SK-N-MC (cell line): Measurements from ENCODE around the gene RBMX.

Experiments used
- DNase-seq: peaks from one replicate; pipeline ENCODE4 v3.0.0-alpha.2; 2011; ENCODE audit warnings: low read depth, low spot score
- H3K27ac ChIP-seq: fragments of 200-600 bp; sonication (generic); 2 replicates; pipeline ENCODE4 v1.5.1; 2016; ENCODE audit warnings: mixed run types
- H3K36me3 ChIP-seq: fragments of 200-600 bp; sonication (generic); 2 replicates; pipeline ENCODE4 v1.6.1; 2017; ENCODE audit warnings: antibody characterized with exemption, low read length, mixed read lengths; ENCODE audit not compliant: insufficient read depth
- H3K4me3 ChIP-seq: fragments of 200-600 bp; sonication (generic); 2 replicates; pipeline ENCODE4 v1.5.1; 2016
- H3K9ac ChIP-seq: fragments of 200-600 bp; sonication (generic); 2 replicates; pipeline ENCODE4 v1.8.0; 2017; ENCODE audit warnings: mixed run types, mixed read lengths; ENCODE audit not compliant: insufficient read length
- H3K9me3 ChIP-seq: fragments of 200-600 bp; sonication (generic); 2 replicates; pipeline ENCODE4 v1.6.1; 2017; ENCODE audit warnings: low read depth, mild to moderate bottlenecking, antibody characterized with exemption, low read length, moderate library complexity, mixed read lengths
- EZH2 ChIP-seq: fragments of 200-600 bp; sonication (generic); IDR thresholded peaks from one replicate; pipeline ENCODE4 v1.6.1; 2017; ENCODE audit warnings: antibody characterized with exemption
- FOXP2 ChIP-seq: optimal IDR thresholded peaks from 2 replicates; pipeline ENCODE3; 2011; ENCODE audit warnings: mild to moderate bottlenecking, moderate library complexity; ENCODE audit not compliant: insufficient read depth; ENCODE audit errors: extremely low read length, control extremely low read depth
- POLR2AphosphoS5 ChIP-seq: IDR thresholded peaks from 2 replicates; pipeline ENCODE4 v1.6.1; 2012; ENCODE audit warnings: mild to moderate bottlenecking, low read depth, low read length, borderline replicate concordance

The RBMX gene

GRCh38 chrX:136829413-136829812 is 51.1 kb downstream of the RBMX start:
- H3K9ac ChIP-seq: no peak overlapping the region
- DNase-seq: no peak
- H3K9me3 ChIP-seq: no peaks in the 10 kb centered on the region
- H3K36me3 ChIP-seq: peaks cover 6% of the 10 kb centered on the region
- TF ChIP-seq FOXP2 (no peak), EZH2 (no peak), POLR2AphosphoS5 (no peak)
- H3K4me3 ChIP-seq: no peak overlapping the region
- H3K27ac ChIP-seq: peak overlapping the region; percentile 71; the same call in 1 of the 2 replicates

- Histone ChIP-seq H3K27ac (peak overlapping the region; percentile 71; the same call in 1 of the 2 replicates), H3K9me3 (no peaks in the 10 kb centered on the region), H3K9ac (no peak overlapping the region), H3K36me3 (peaks cover 6% of the 10 kb centered on the region), H3K4me3 (no peak overlapping the region)
- TF ChIP-seq POLR2AphosphoS5: no peak
- TF ChIP-seq EZH2: no peak
- TF ChIP-seq FOXP2: no peak
- DNase-seq: no peak
These were observed 51.7 kb downstream of the RBMX start for GRCh38 chrX:136828830-136829229.

- Histone ChIP-seq H3K4me3 (no peak overlapping the region), H3K36me3 (peaks cover 5% of the 10 kb centered on the region), H3K9ac (no peak overlapping the region), H3K9me3 (no peaks in the 10 kb centered on the region), H3K27ac (0 out of 2 replicates have a peak overlapping the region, but pooled peaks have one; percentile 31)
- no peak for DNase-seq
- TF ChIP-seq EZH2: no peak
- no peak for TF ChIP-seq POLR2AphosphoS5
- TF ChIP-seq FOXP2: no peak
These were observed 53.5 kb downstream of the RBMX start for GRCh38 chrX:136827026-136827425.

GRCh38 chrX:136825771-136826170 is 54.8 kb downstream of the RBMX start:
- Histone ChIP-seq H3K9me3 (no peaks in the 10 kb centered on the region), H3K4me3 (no peak overlapping the region), H3K9ac (no peak overlapping the region), H3K27ac (no peak overlapping the region), H3K36me3 (no peaks in the 10 kb centered on the region)
- TF ChIP-seq EZH2 (no peak), FOXP2 (no peak), POLR2AphosphoS5 (no peak)
- DNase-seq: no peak
